IMR-90 (cell line): ENCODE results near the gene GNA14. TPM values are rescaled to one million over a fixed set of nuclear protein-coding genes. Genes with fewer than 3 reads are reported as not detected.
A peak's percentile ranks its signal among the peaks of the same experiment; 100 is the strongest.

Experiments
- ATAC-seq: fragments of 200-7000 bp; cut with Tn5 transposase; 2 replicates; pipeline ENCODE4 v1.9.1; 2020; ENCODE audit warnings: low read depth, mild to moderate bottlenecking, moderate library complexity
- BruUV-seq: library from RNA; stranded (reverse); fragments of 400-500 nt; replicated peaks from 2 replicates; lab custom pipeline; 2021; lab: Mats Ljungman, UMichigan
- CTCF ChIA-PET: fragments of 300-600 bp; formaldehyde crosslinking; extraction: SDS; loops from one replicate; lab custom pipeline; 2021; ENCODE audit warnings: antibody characterized with exemption; lab: Yijun Ruan, JAX
- POLR2A ChIA-PET: fragments of 300-600 bp; sonication (Branson Sonifier 250); formaldehyde crosslinking; loops from one replicate; lab custom pipeline; 2022; ENCODE audit warnings: antibody characterized with exemption; ENCODE audit not compliant: unreplicated experiment; lab: Charles Lee
- DNase-seq: peaks from one replicate; pipeline ENCODE4 v3.0.0; 2013
- H2AFZ ChIP-seq: replicated peaks from 2 replicates; pipeline ENCODE3; 2013; ENCODE audit warnings: low read length, mild to moderate bottlenecking; ENCODE audit not compliant: poor library complexity
- H2AK5ac ChIP-seq: 2 replicates; pipeline ENCODE4 v1.6.1; 2013; ENCODE audit warnings: low read depth, low read length, inconsistent platforms
- H2AK9ac ChIP-seq: replicated peaks from 2 replicates; pipeline ENCODE3; 2013; ENCODE audit warnings: mild to moderate bottlenecking, low read depth, low read length, moderate library complexity; ENCODE audit not compliant: poor library complexity
- H2BK120ac ChIP-seq: 2 replicates; pipeline ENCODE4 v1.6.1; 2013; ENCODE audit warnings: low read depth, low read length, inconsistent platforms
- H2BK15ac ChIP-seq: 3 replicates; pipeline ENCODE4 v1.6.1; 2013; ENCODE audit warnings: low read depth, low read length, inconsistent platforms
- H2BK20ac ChIP-seq: 2 replicates; pipeline ENCODE4 v1.6.1; 2013; ENCODE audit warnings: low read depth, mild to moderate bottlenecking, inconsistent platforms, low read length, moderate library complexity
- H2BK5ac ChIP-seq: 2 replicates; pipeline ENCODE4 v1.6.1; 2013; ENCODE audit warnings: mild to moderate bottlenecking, low read depth, low read length, inconsistent platforms; ENCODE audit not compliant: poor library complexity, severe bottlenecking
- H3K14ac ChIP-seq: replicated peaks from 2 replicates; pipeline ENCODE4 v1.6.1; 2013; ENCODE audit warnings: low read depth, low read length, inconsistent platforms
- H3K18ac ChIP-seq: 2 replicates; pipeline ENCODE4 v1.6.1; 2013; ENCODE audit warnings: low read depth, low read length, control low read depth
- H3K23ac ChIP-seq: 2 replicates; pipeline ENCODE4 v1.6.1; 2013; ENCODE audit warnings: low read depth, low read length, inconsistent platforms
- H3K27ac ChIP-seq: 2 replicates; pipeline ENCODE4 v1.5.1; 2013; ENCODE audit warnings: mild to moderate bottlenecking, control low read depth, low read length; ENCODE audit not compliant: insufficient read depth
- H3K27me3 ChIP-seq: 2 replicates; pipeline ENCODE4 v1.6.1; 2013; ENCODE audit warnings: low read length; ENCODE audit not compliant: control insufficient read depth, insufficient read depth
- H3K36me3 ChIP-seq: 2 replicates; pipeline ENCODE4 v1.6.1; 2013; ENCODE audit warnings: low read length, mixed read lengths; ENCODE audit not compliant: control insufficient read depth, insufficient read depth
- H3K4ac ChIP-seq: 2 replicates; pipeline ENCODE4 v1.6.1; 2013; ENCODE audit warnings: low read depth, low read length, inconsistent platforms
- H3K4me1 ChIP-seq: 2 replicates; pipeline ENCODE4 v1.6.1; 2013; ENCODE audit warnings: low read length, mixed read lengths; ENCODE audit not compliant: control insufficient read depth, insufficient read depth
- H3K4me2 ChIP-seq: 2 replicates; pipeline ENCODE4 v1.6.1; 2013; ENCODE audit warnings: low read depth, mild to moderate bottlenecking, control low read depth, low read length, moderate library complexity
- H3K4me3 ChIP-seq: 2 replicates; pipeline ENCODE4 v1.5.1; 2013; ENCODE audit warnings: low read depth, mild to moderate bottlenecking, control low read depth, low read length, moderate library complexity; ENCODE audit not compliant: insufficient read depth
- H3K56ac ChIP-seq: 2 replicates; pipeline ENCODE4 v1.6.1; 2013; ENCODE audit warnings: low read length, inconsistent platforms; ENCODE audit not compliant: insufficient read depth; ENCODE audit errors: extremely low read depth
- H3K79me1 ChIP-seq, 2 experiments: 2 replicates each; pipeline ENCODE4 v1.6.1; 2013; ENCODE audit warnings: low read length in 2 of 2, inconsistent platforms in 1 of 2, low read depth in 1 of 2
- H3K9ac ChIP-seq: 2 replicates; pipeline ENCODE4 v1.6.1; 2013; ENCODE audit warnings: low read depth, low read length, control low read depth
- H3K9me1 ChIP-seq: 2 replicates; pipeline ENCODE4 v1.6.1; 2013; ENCODE audit warnings: low read length, inconsistent platforms; ENCODE audit not compliant: insufficient read depth
- H3K9me3 ChIP-seq: 2 replicates; pipeline ENCODE4 v1.6.1; 2013; ENCODE audit warnings: low read length; ENCODE audit not compliant: control insufficient read depth, insufficient read depth
- H4K20me1 ChIP-seq: 2 replicates; pipeline ENCODE4 v1.6.1; 2013; ENCODE audit warnings: low read length, inconsistent platforms; ENCODE audit not compliant: insufficient read depth
- H4K5ac ChIP-seq: 2 replicates; pipeline ENCODE4 v1.6.1; 2013; ENCODE audit warnings: mild to moderate bottlenecking, low read depth, low read length, control low read depth
- H4K8ac ChIP-seq, 2 experiments: 2 replicates each; pipeline ENCODE4 v1.6.1; 2013; ENCODE audit warnings: low read depth in 2 of 2, low read length in 2 of 2, control low read depth in 1 of 2, inconsistent platforms in 1 of 2
- H4K91ac ChIP-seq: 2 replicates; pipeline ENCODE4 v1.6.1; 2013; ENCODE audit warnings: low read depth, low read length, inconsistent platforms; ENCODE audit not compliant: insufficient read depth
- BHLHE40 ChIP-seq: fragments of 150-350 bp; IDR thresholded peaks from 2 replicates; pipeline ENCODE4 v1.6.1; 2016; ENCODE audit warnings: mild to moderate bottlenecking, low read depth, low read length
- CEBPB ChIP-seq: IDR thresholded peaks from 2 replicates; pipeline ENCODE4 v1.6.1; 2012; ENCODE audit warnings: low read depth, low read length, improper control_type of control experiment
- CHD1 ChIP-seq: IDR thresholded peaks from 2 replicates; pipeline ENCODE4 v1.6.1; 2012; ENCODE audit warnings: low read depth, low read length, improper control_type of control experiment
- CTCF ChIP-seq: conservative IDR thresholded peaks from 2 replicates; pipeline ENCODE4 v1.5.1; 2012; ENCODE audit warnings: mild to moderate bottlenecking, low read depth, low read length, improper control_type of control experiment
- ELK1 ChIP-seq: fragments of 150-350 bp; IDR thresholded peaks from 2 replicates; pipeline ENCODE4 v1.6.1; 2016; ENCODE audit warnings: low read depth, mild to moderate bottlenecking, low read length, moderate library complexity, borderline replicate concordance
- FOS ChIP-seq: fragments of 150-350 bp; IDR thresholded peaks from 2 replicates; pipeline ENCODE4 v1.6.1; 2016; ENCODE audit warnings: low read depth, low read length
- MAFK ChIP-seq: IDR thresholded peaks from 2 replicates; pipeline ENCODE4 v1.6.1; 2012; ENCODE audit warnings: low read depth, low read length, improper control_type of control experiment
- MAZ ChIP-seq: IDR thresholded peaks from 2 replicates; pipeline ENCODE4 v1.6.1; 2012; ENCODE audit warnings: low read depth, mild to moderate bottlenecking, low read length, improper control_type of control experiment, moderate library complexity, borderline replicate concordance
- MXI1 ChIP-seq: IDR thresholded peaks from 2 replicates; pipeline ENCODE4 v1.6.1; 2012; ENCODE audit warnings: low read depth, mild to moderate bottlenecking, low read length, moderate library complexity, borderline replicate concordance
- NFE2L2 ChIP-seq: fragments of 150-350 bp; IDR thresholded peaks from 2 replicates; pipeline ENCODE4 v1.6.1; 2016; ENCODE audit warnings: low read depth, mild to moderate bottlenecking, low read length
- POLR2A ChIP-seq: IDR thresholded peaks from 2 replicates; pipeline ENCODE4 v1.6.1; 2012; ENCODE audit warnings: mild to moderate bottlenecking, low read depth, low read length
- RAD21 ChIP-seq: IDR thresholded peaks from 2 replicates; pipeline ENCODE4 v1.6.1; 2012; ENCODE audit warnings: low read length, improper control_type of control experiment
- RCOR1 ChIP-seq: IDR thresholded peaks from 2 replicates; pipeline ENCODE4 v1.6.1; 2012; ENCODE audit warnings: mild to moderate bottlenecking, low read length, improper control_type of control experiment; ENCODE audit not compliant: insufficient replicate concordance
- RFX5 ChIP-seq: IDR thresholded peaks from 2 replicates; pipeline ENCODE4 v1.8.0; 2012; ENCODE audit warnings: low read depth, mild to moderate bottlenecking, low read length, moderate library complexity
- SMC3 ChIP-seq: fragments of 150-350 bp; IDR thresholded peaks from 2 replicates; pipeline ENCODE4 v1.6.1; 2016; ENCODE audit warnings: low read depth, mild to moderate bottlenecking, antibody characterized with exemption, low read length, moderate library complexity
- dilution Hi-C: fragments of 300-500 bp; cut with HindIII; formaldehyde crosslinking; loops from one replicate; pipeline ENCODE4 v1.14.3; 2018; ENCODE audit warnings: low sequenced_read_pairs; ENCODE audit not compliant: unreplicated experiment
- in situ Hi-C: fragments of 300-500 bp; cut with MboI; formaldehyde crosslinking; loops from 3 replicates; pipeline ENCODE4 v1.14.3; 2019; ENCODE audit warnings: low sequenced_read_pairs, inconsistent platforms, mixed read lengths
- intact Hi-C: fragments of 100-400 bp; cut with micrococcal nuclease; formaldehyde crosslinking; loops from 2 replicates; pipeline ENCODE4 v1.10.0; 2022
- polyA plus RNA-seq, 3 experiments: library from polyadenylated mRNA; depleted of rRNA; stranded (reverse); fragments of >200 nt; gene quantifications; 2 replicates each; pipeline ENCODE4 v1.2.3, GENCODE V29; 2012; ENCODE audit warnings: low replicate concordance in 1 of 3
- total RNA-seq: library from RNA; depleted of rRNA; stranded (reverse); fragments of >200 nt; gene quantifications from 2 replicates; pipeline ENCODE4 v1.2.3, GENCODE V29; 2012

Gene GNA14
- total and polyA plus RNA-seq, 2 of the 4 experiments (the other 2 are of a cell fraction): under 0.01 to 0.03 TPM

- Histone ChIP-seq H3K18ac (peak overlapping the region; percentile 35; the same call in 1 of the 2 replicates), H3K4ac (no peak overlapping the region), H3K14ac (no peak overlapping the region), H4K5ac (no peak overlapping the region), H3K4me1 (peaks cover 2% of the 10 kb centered on the region; the same call in 1 of the 2 replicates), H2AK9ac (no peak overlapping the region), H3K56ac (no peak overlapping the region), H3K4me3 (no peak overlapping the region), H2BK20ac (no peak overlapping the region), H4K20me1 (no peaks in the 10 kb centered on the region), H3K36me3 (no peaks in the 10 kb centered on the region), H3K9me3 (no peaks in the 10 kb centered on the region), H2AFZ (no peak overlapping the region), H2AK5ac (no peak overlapping the region), H3K27me3 (no peaks in the 10 kb centered on the region), H3K9ac (no peak overlapping the region), H3K23ac (no peak overlapping the region), H3K27ac (peak overlapping the region; percentile 61; the same call in 1 of the 2 replicates), H2BK5ac (peak overlapping the region; percentile 78), H4K91ac (no peak overlapping the region; the same call in 1 of the 2 replicates), H2BK120ac (no peak overlapping the region), H3K4me2 (no peak overlapping the region), H2BK15ac (no peak overlapping the region), H3K79me1 (no peaks in the 10 kb centered on the region), H4K8ac (no peak overlapping the region; a peak in 1 of 4 replicates), H3K9me1 (no peaks in the 10 kb centered on the region)
- intact Hi-C loops (loop anchor here (5.0 kb wide), 1 partner anchor 241 kb away; the partner anchor contains the start of gene VPS13A), dilution Hi-C loops (no loop called here), in situ Hi-C loops (no loop called here)
- TF ChIP-seq ELK1: no peak
- no peak for TF ChIP-seq MAFK
- TF ChIP-seq CEBPB: no peak
- no peak for TF ChIP-seq POLR2A
- no peak for TF ChIP-seq BHLHE40
- TF ChIP-seq CTCF: no peak
- TF ChIP-seq RCOR1: no peak
- no peak for TF ChIP-seq SMC3
- no peak for TF ChIP-seq MXI1
- no peak for TF ChIP-seq CHD1
- TF ChIP-seq NFE2L2: no peak
- no peak for TF ChIP-seq RAD21
- TF ChIP-seq FOS: no peak
- no peak for TF ChIP-seq MAZ
- TF ChIP-seq RFX5: no peak
- POLR2A ChIA-PET: no interaction called here
- CTCF ChIA-PET: interaction anchor here (0.8 to 1.5 kb wide), 2 partner anchors 16 to 241 kb away, joined by 3 to 4 read pairs; partner anchors contain the start of gene VPS13A
- DNase-seq (no peak), ATAC-seq (peak; percentile 16)
- no TSS peak for BruUV-seq
These were observed 229.9 kb downstream of the GNA14 start for GRCh38 chr9:77418226-77418625.
